ENCODE measurements around the gene ALKBH3. TPM values are rescaled to one million over a fixed set of nuclear protein-coding genes. Genes with fewer than 3 reads are reported as not detected.

Gene ALKBH3
- total and polyA plus RNA-seq, 2 experiments from 2014 or later, result 10.7 to 10.8 TPM

- no peak for TF ChIP-seq ZNF462 (CRISPR knock-in tag; IDR thresholded peaks at IDR 0.05)
- no peak for TF ChIP-seq ETS1 (IDR thresholded peaks at IDR 0.05)
- TF ChIP-seq POLR2AphosphoS5 (IDR thresholded peaks at IDR 0.05; ENCODE audit: low read depth), result no peak
- no peak for TF ChIP-seq JUNB (IDR thresholded peaks at IDR 0.05; ENCODE audit: unreplicated experiment)
- no peak for TF ChIP-seq CTCF (conservative IDR thresholded peaks at IDR 0.05; ENCODE audit: low read depth in 2 of 2)
- TF ChIP-seq ZNF114 (CRISPR knock-in tag; IDR thresholded peaks at IDR 0.05), result no peak
- TF ChIP-seq STAT1 (IDR thresholded peaks at IDR 0.05; ENCODE audit: unreplicated experiment), result no peak
- TF ChIP-seq ZNF331 (CRISPR knock-in tag; IDR thresholded peaks at IDR 0.05; ENCODE audit: low read depth), result no peak
- TF ChIP-seq CREB1 (CRISPR knock-in tag; IDR thresholded peaks at IDR 0.05; ENCODE audit: low read depth), result no peak
- no peak for TF ChIP-seq EZH2 (IDR thresholded peaks at IDR 0.05; ENCODE audit: low read depth, unreplicated experiment)
- TF ChIP-seq NANOG (IDR thresholded peaks at IDR 0.05; ENCODE audit: borderline replicate concordance), result no peak
- no peak for TF ChIP-seq EZH2phosphoT487 (IDR thresholded peaks at IDR 0.05; ENCODE audit: unreplicated experiment)
Observed at GRCh38 chr11:43955381-43956118, 74.9 kb downstream of the ALKBH3 start (continued).
